ENCODE data around the gene RDH14.

RDH14 gene, protein sequence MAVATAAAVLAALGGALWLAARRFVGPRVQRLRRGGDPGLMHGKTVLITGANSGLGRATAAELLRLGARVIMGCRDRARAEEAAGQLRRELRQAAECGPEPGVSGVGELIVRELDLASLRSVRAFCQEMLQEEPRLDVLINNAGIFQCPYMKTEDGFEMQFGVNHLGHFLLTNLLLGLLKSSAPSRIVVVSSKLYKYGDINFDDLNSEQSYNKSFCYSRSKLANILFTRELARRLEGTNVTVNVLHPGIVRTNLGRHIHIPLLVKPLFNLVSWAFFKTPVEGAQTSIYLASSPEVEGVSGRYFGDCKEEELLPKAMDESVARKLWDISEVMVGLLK
- total RNA-seq = 3.4 to 7.5 reads per million in 2 donors

DNA sequence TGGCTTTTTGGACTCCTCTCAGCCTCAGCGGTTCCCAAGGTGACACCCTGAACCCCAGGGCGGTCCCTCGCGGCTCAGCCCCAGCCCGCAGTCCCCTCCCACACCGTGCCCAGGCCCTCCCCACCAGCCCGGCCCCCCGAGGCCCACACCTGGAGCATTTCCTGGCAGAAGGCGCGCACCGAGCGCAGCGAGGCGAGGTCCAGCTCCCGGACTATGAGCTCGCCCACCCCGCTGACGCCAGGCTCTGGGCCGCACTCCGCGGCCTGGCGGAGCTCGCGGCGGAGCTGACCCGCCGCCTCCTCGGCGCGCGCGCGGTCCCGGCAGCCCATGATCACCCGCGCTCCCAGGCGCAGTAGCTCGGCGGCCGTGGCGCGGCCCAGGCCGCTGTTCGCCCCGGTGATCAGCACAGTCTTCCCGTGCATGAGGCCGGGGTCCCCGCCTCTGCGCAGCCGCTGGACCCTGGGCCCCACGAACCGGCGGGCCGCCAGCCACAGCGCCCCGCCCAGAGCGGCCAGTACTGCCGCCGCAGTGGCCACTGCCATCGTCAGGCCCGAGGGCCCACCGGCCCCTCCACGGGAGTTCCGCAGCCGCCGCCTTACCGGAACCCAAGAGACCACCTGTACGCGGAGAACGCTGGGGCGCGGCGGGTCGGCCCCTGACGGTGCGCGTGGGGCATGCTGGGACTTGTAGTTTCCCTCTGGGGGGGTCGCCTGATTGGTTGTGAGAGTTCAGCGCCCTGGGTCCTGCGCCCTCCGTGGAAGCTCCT is at the start of gene RDH14:
TSS of gene RDH14 (minus strand) at position 623 of the 766 bp plus-strand sequence. CDS start at position 542, 81 bp downstream.
- peak; percentile 79 to 95 (median 87) for DNase-seq

GRCh38 chr2:18610090-18610489 is 49.6 kb upstream of the RDH14 start:
- DNase-seq = no peak

- DNase-seq = peak in 1 of 5 experiments; percentile 40
Observed at GRCh38 chr2:18605115-18605514, 44.7 kb upstream of the RDH14 start.

GRCh38 chr2:18604531-18604885 is 44.1 kb upstream of the RDH14 start:
- no peak for DNase-seq

GRCh38 chr2:18603854-18604530 is 43.5 kb upstream of the RDH14 start:
- DNase-seq = no peak

DNA sequence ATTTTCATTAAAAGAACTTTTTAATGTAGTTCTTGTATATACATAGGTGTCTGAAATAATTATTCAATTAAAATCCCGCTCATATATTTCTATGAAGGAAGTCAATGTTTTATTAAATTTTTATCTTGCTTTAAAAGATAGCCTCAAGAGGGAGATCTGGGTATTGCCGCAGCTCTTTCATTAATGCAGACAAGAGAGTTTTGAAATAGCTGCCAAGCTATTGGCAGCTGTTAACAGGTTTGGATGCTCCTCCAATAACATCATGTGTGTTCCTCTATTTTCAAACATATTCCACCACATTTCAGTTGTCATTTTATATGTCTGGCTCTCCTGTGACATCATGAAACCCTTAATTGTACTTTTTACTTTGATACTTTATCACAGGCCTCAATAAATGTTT is 41.8 kb upstream of the RDH14 start:
- DNase-seq = no peak

- DNase-seq = no peak
Observed at GRCh38 chr2:18600255-18600613, 39.8 kb upstream of the RDH14 start.

DNA sequence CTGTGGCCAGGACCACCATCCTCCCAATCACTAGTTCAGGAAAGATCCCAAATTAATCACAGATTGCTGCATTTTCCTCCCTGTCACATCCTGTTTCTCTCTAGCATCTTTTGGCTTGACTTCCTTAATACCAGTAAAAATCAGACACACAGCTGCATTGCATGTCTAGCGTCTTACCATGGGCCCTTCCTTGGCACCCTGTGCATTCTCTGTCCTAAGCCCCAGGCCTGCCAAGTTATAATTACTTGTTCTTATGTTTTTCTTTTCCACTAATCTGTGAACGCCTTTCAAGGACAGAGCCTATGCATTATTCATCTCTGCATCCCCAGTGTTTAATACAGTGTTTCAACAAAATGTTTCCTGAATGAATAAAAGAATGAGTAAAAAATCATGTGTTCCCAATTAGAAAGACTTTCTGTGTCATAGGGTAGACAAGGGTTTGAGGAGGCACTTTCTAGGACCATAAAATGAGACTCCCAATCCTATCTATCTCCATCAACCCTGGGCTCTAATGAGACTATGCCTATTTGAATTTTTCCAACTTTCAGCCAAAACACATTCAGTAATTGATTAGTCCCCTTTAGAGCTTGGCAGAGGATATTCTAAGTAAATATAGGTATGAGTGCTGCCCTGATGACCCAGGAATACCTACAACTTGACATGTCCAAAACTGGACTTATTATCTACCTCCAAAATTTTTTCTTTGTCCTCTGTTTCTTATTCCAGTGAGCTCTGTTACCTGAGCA is 39.2 kb upstream of the RDH14 start:
- no peak for DNase-seq

GRCh38 chr2:18598848-18599484 is 38.5 kb upstream of the RDH14 start:
- no peak for DNase-seq

GRCh38 chr2:18597618-18598017 is 37.2 kb upstream of the RDH14 start:
- no peak for DNase-seq

- no peak for DNase-seq
Observed at GRCh38 chr2:18596993-18597392, 36.5 kb upstream of the RDH14 start.

- DNase-seq = no peak
Observed at GRCh38 chr2:18593496-18593895, 33.0 kb upstream of the RDH14 start.

- no peak for DNase-seq
Observed at GRCh38 chr2:18592372-18592771, 31.9 kb upstream of the RDH14 start.

DNA sequence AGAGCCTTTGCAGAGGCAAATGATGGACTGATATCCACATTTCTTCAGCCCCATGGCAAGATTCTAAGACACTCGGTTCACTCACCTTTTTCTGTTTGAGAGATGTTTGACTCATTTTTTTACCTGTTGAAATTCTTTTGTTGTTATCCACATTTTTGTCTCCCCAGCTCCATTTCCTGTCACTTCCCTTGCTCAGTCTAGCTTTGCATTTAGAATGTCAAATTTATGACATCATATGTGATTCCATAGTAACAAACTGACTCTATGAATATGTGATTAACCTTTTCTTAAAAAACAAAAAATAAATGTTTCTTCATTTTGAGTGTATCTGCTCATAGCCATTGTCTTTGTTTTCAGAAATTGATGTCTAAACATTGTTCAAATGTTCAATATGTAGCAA is 28.9 kb upstream of the RDH14 start, which contains the start of gene NT5C1B:
TSS of gene NT5C1B (minus strand) at position 216 of the 400 bp plus-strand sequence. CDS start at position 115, 101 bp downstream.
- no peak for DNase-seq

GRCh38 chr2:18588802-18589201 is 28.3 kb upstream of the RDH14 start:
- DNase-seq = no peak

DNA sequence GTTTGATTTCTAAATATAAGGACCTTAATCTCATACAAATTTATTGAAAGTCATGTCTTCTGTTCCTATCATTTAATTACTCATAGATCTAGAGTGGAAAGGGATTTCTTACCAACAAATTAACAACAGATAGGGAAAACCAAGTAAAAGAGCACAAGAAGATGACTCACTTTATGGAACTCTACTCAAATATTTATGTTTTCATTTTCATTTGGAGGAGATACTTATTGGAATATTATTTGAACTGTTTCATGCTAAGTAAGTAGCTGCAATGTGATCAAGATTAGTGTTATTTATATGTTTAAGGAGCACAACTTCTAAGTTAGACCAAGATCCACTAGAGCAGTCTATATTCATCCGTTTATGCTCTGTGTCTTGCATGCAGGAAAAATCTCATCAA is 27.6 kb upstream of the RDH14 start:
- DNase-seq = no peak

- DNase-seq = no peak
Observed at GRCh38 chr2:18585526-18585925, 25.1 kb upstream of the RDH14 start.

- DNase-seq = no peak
Observed at GRCh38 chr2:18584608-18584954, 24.1 kb upstream of the RDH14 start.

GRCh38 chr2:18583905-18584607 is 23.6 kb upstream of the RDH14 start:
- DNase-seq = no peak

GRCh38 chr2:18580606-18581005 is 20.2 kb upstream of the RDH14 start:
- DNase-seq = no peak

DNA sequence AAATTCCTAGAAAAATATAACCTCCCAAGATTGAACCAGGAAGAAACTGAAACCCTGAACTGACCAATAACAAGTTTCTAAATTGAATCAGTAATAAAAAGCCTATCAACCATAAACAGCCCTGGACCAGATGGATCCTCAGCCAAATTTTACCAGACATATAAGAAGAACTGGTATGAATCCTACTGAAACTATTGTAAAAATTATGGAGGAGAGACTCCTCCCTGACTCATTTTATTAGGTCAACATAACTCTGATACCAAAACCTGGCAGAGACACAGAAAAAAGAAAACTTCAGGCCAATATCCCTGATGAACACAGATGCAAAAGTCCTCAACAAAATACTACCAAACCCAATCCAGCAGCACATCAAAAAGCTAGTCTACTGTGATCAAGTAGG is 17.6 kb upstream of the RDH14 start:
- no peak for DNase-seq

Data from T-helper 2 cell (primary cell).